HUDEP-2 (cell line): ENCODE results near the gene SLC9C2.
A peak's percentile ranks its signal among the peaks of the same experiment; 100 is the strongest.
"Not testable (repeated sequence)": the region's sequence is repeated elsewhere in the genome, so short reads cannot be mapped to it uniquely, and the experiment has no call there.

ENCODE experiments used
- DNase-seq, 76 experiments: peaks; one replicate each; lab custom pipeline; 2025; ENCODE audit not compliant: unreplicated experiment in 76 of 76; lab: John Stamatoyannopoulos, UW

SLC9C2 gene

GRCh38 chr1:173489149-173489600 lies 113.7 kb downstream of the SLC9C2 start:
- peak in 5 of 76 experiments; percentile 7 to 30 (median 11) for DNase-seq

- no peak for DNase-seq
Observed at GRCh38 chr1:173488001-173488400, 114.9 kb downstream of the SLC9C2 start.

- no peak for DNase-seq
Observed at GRCh38 chr1:173485401-173485800, 117.5 kb downstream of the SLC9C2 start.

- no peak for DNase-seq
Observed at GRCh38 chr1:173484276-173484675, 118.6 kb downstream of the SLC9C2 start.

- DNase-seq, result no peak
Observed at GRCh38 chr1:173482683-173483082, 120.2 kb downstream of the SLC9C2 start.

GRCh38 chr1:173481195-173481772 lies 121.6 kb downstream of the SLC9C2 start:
- no peak for DNase-seq

- no peak for DNase-seq
Observed at GRCh38 chr1:173479649-173480048, 123.2 kb downstream of the SLC9C2 start.

- peak in 15 of 76 experiments; percentile 3 to 34 (median 12) for DNase-seq
Observed at GRCh38 chr1:173478094-173478674, 124.7 kb downstream of the SLC9C2 start.

GRCh38 chr1:173477286-173478093 lies 125.4 kb downstream of the SLC9C2 start, which contains the start of gene PRDX6:
Gene PRDX6 (plus strand): TSS chr1:173477335. CDS start chr1:173477398, 63 bp downstream.
- DNase-seq, result peak in 49 of 76 experiments; percentile 6 to 92 (median 57)

GRCh38 chr1:173476665-173477285 lies 126.1 kb downstream of the SLC9C2 start:
- DNase-seq, result peak in 74 of 76 experiments; percentile 50 to 97 (median 84)

- DNase-seq, result no peak
Observed at GRCh38 chr1:173476197-173476664, 126.6 kb downstream of the SLC9C2 start.

- DNase-seq, result no peak
Observed at GRCh38 chr1:173475564-173476196, 127.2 kb downstream of the SLC9C2 start.

GRCh38 chr1:173474780-173475421 lies 128.0 kb downstream of the SLC9C2 start:
- DNase-seq, result not testable (repeated sequence)

GRCh38 chr1:173474097-173474779 lies 128.6 kb downstream of the SLC9C2 start:
- no peak for DNase-seq

- DNase-seq, result no peak
Observed at GRCh38 chr1:173473599-173474011, 129.3 kb downstream of the SLC9C2 start.

- DNase-seq, result no peak
Observed at GRCh38 chr1:173470608-173471007, 132.3 kb downstream of the SLC9C2 start.

- DNase-seq, result no peak
Observed at GRCh38 chr1:173469656-173470055, 133.2 kb downstream of the SLC9C2 start.

- DNase-seq, result no peak
Observed at GRCh38 chr1:173467426-173467825, 135.4 kb downstream of the SLC9C2 start.

- not testable (repeated sequence) for DNase-seq
Observed at GRCh38 chr1:173464185-173464584, 138.7 kb downstream of the SLC9C2 start.
